ENCODE measurements around the gene ATP2B3. TPM values are rescaled to one million over a fixed set of nuclear protein-coding genes. Genes with fewer than 3 reads are reported as not detected.

ATP2B3 gene
- total RNA-seq, 1 experiment from 2014 or later = 0.35 TPM

DNA sequence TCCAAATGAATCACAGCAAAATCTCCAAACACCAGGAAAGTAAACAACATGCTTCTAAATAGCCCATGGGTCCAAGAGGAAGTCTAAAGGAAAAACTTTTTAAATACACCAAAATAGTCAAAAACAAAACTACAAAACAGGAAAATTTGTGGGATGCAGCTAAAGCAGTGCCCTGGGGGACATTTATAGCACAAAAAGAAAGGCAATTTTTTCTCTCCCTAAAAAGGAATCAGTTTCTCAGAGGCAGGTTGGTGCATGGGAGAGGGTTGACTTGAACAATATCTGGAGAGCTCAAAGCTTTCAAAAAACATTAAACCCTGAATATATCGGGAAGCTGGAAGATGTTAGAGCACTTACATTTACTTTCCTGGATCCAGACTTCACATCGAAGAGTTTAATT, 113.9 kb downstream of the ATP2B3 start:
- no peak overlapping the region for H4K5ac ChIP-seq (ENCODE audit: insufficient read length, low read depth, low read length)
- H3K9me3 ChIP-seq (ENCODE audit: control insufficient read depth, low read depth, low read length) = peaks cover 20% of the 10 kb centered on the region
- H4K91ac ChIP-seq (ENCODE audit: insufficient read length, low read depth, low read length) = no peak overlapping the region
- TF ChIP-seq, protein P1, sequence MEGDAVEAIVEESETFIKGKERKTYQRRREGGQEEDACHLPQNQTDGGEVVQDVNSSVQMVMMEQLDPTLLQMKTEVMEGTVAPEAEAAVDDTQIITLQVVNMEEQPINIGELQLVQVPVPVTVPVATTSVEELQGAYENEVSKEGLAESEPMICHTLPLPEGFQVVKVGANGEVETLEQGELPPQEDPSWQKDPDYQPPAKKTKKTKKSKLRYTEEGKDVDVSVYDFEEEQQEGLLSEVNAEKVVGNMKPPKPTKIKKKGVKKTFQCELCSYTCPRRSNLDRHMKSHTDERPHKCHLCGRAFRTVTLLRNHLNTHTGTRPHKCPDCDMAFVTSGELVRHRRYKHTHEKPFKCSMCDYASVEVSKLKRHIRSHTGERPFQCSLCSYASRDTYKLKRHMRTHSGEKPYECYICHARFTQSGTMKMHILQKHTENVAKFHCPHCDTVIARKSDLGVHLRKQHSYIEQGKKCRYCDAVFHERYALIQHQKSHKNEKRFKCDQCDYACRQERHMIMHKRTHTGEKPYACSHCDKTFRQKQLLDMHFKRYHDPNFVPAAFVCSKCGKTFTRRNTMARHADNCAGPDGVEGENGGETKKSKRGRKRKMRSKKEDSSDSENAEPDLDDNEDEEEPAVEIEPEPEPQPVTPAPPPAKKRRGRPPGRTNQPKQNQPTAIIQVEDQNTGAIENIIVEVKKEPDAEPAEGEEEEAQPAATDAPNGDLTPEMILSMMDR (conservative IDR thresholded peaks at IDR 0.05) = no peak
- no peak overlapping the region for H2BK120ac ChIP-seq (ENCODE audit: low read depth, low read length, poor library complexity, severe bottlenecking)
- no peak overlapping the region for H3K14ac ChIP-seq (ENCODE audit: insufficient read depth, low read length)
- no peaks in the 10 kb centered on the region for H3K27me3 ChIP-seq (ENCODE audit: insufficient read depth, low read length)
- H3K4me1 ChIP-seq (ENCODE audit: insufficient read depth, low read length) = no peaks in the 10 kb centered on the region
- no peaks in the 10 kb centered on the region for H3K79me2 ChIP-seq (ENCODE audit: insufficient read depth, low read length)
- Mint-ChIP-seq H3K36me3 (ENCODE audit: insufficient read depth in 1 of 3, low read depth in 3 of 3) (peaks cover 0 to 11% (median 0%) of the 10 kb centered on the region in 3 experiments; a peak in 3 of 7 replicates), H3K4me1 (no peaks in the 10 kb centered on the region), H3K27ac (no peak overlapping the region), H3K27me3 (ENCODE audit: low read depth) (peaks cover 22% of the 10 kb centered on the region), H3K9me3 (peaks cover 70 to 82% of the 10 kb centered on the region in 2 experiments), H3K4me3 (no peak overlapping the region)
- no peak overlapping the region for H2BK12ac ChIP-seq (ENCODE audit: insufficient read length, low read depth, low read length)
- H3K27ac ChIP-seq (ENCODE audit: insufficient read length, low read depth, low read length) = no peak overlapping the region
- no peak overlapping the region for H2BK20ac ChIP-seq (ENCODE audit: low read depth, low read length, poor library complexity, severe bottlenecking)
- no peak overlapping the region for H2BK5ac ChIP-seq (ENCODE audit: insufficient read length, low read length)
- no peak overlapping the region for H3K18ac ChIP-seq (ENCODE audit: insufficient read length, low read depth, low read length)
- WGBS (ENCODE audit: extremely low coverage, insufficient read length, low lambda C conversion rate) = no CpG with 5 or more reads among the region's 2 CpGs
- no peak overlapping the region for H3K23ac ChIP-seq (ENCODE audit: insufficient read length, low read depth, low read length)
- H2AFZ ChIP-seq (ENCODE audit: low read length) = no peak overlapping the region
- no peak overlapping the region for H2BK15ac ChIP-seq (ENCODE audit: low read depth, low read length)
- H4K8ac ChIP-seq (replicated peaks; ENCODE audit: insufficient read length, low read depth, low read length) = no peak overlapping the region
- H3K79me1 ChIP-seq (ENCODE audit: insufficient read depth, low read depth, low read length, poor library complexity, severe bottlenecking) = no peaks in the 10 kb centered on the region
- H3K4me2 ChIP-seq (ENCODE audit: insufficient read depth, insufficient read length, low read length) = no peak overlapping the region
- H3K56ac ChIP-seq (ENCODE audit: insufficient read length, low read depth, low read length) = no peak overlapping the region
- no peaks in the 10 kb centered on the region for H4K20me1 ChIP-seq (ENCODE audit: control insufficient read depth, insufficient read depth, insufficient read length)
- H3K9ac ChIP-seq (ENCODE audit: extremely low read depth, insufficient read length, low read length) = no peak overlapping the region
- no peak overlapping the region for H2AK5ac ChIP-seq (ENCODE audit: insufficient read length, low read length)
- DNase-seq = no peak
- no peak overlapping the region for H3T11ph ChIP-seq (ENCODE audit: low read length)
- no peaks in the 10 kb centered on the region for H3K23me2 ChIP-seq (ENCODE audit: insufficient read length, low read depth, low read length, poor library complexity, severe bottlenecking)
- no peak overlapping the region for H3K4ac ChIP-seq (ENCODE audit: low read depth, low read length)

Data from H9 (cell line).